ENCODE results near the gene CHCHD6.
A peak's percentile ranks its signal among the peaks of the same experiment; 100 is the strongest.

CHCHD6 gene

GRCh38 chr3:126977821-126978220 is 273.8 kb downstream of the CHCHD6 start:
- no peak for DNase-seq (ENCODE audit: low read depth in 3 of 3)

DNA sequence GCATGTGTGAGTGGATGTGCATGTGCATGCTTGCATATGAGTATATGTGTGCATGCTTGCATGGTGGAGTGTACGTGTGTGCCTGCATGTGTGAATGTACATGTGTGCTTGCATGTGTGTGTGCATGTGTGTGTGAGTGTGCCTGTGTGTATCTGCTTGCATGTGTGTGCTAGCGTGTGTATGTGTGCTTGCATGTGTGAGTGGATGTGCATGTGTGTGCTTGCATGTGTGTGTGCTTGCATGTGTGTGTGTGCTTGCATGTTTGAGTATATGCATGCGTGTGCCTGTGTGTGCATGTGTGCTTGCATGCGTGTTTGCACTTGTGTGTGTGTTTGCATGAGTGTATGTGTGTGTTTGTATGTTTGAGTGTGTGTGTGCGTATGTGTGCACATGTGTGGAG is 274.3 kb downstream of the CHCHD6 start:
- no peak for DNase-seq (ENCODE audit: low read depth in 3 of 3)

- no peak for DNase-seq (ENCODE audit: low read depth in 3 of 3)
Measured at GRCh38 chr3:126979046-126979628, 275.1 kb downstream of the CHCHD6 start.

DNA sequence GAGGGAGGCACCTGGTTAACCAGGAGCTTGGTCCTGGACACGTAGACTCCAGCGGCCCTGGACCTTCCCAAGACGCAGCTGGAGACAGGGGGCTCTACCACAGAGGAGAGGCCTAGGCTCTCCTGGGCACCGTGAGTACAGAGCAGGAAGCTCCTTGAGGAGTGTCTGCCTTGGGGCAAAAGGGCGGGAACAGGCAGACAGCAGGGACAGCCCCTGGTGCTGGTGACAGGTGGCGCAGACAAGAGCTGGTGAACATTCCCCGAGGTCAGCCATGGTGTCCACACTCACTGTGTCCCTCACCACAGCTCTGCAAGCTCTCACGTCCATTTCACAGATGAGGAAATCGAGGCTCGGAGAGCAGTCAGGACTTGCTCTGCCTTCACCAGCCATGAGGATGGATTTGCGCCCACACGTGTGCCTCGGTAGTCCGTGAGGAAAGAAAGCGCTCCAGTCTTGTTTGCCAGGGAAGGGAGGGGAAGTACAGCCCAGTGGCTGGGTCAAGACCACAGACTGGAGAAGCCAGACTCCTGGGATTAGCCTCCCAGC is 276.3 kb downstream of the CHCHD6 start:
- DNase-seq (ENCODE audit: low read depth in 3 of 3), result no peak

DNA sequence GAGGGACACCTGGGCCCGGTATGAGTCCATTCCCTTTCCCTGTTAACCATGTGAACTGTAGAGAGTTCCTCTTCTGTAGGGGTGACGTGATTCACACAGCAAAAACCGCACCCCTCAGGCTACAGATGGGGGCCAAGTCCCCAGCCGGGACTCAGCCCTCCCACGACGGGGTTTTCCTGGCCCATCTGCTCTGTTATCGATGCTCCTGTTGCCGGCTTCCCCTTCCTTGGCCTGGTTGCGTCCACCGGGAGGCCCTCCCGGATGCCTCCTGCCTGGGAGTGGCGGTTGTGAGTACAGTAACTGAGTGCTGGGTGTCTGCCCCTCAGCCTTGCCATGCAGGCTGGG is 278.1 kb downstream of the CHCHD6 start:
- DNase-seq (ENCODE audit: low read depth in 3 of 3), result peak; percentile 46 to 63 (median 57)

DNA sequence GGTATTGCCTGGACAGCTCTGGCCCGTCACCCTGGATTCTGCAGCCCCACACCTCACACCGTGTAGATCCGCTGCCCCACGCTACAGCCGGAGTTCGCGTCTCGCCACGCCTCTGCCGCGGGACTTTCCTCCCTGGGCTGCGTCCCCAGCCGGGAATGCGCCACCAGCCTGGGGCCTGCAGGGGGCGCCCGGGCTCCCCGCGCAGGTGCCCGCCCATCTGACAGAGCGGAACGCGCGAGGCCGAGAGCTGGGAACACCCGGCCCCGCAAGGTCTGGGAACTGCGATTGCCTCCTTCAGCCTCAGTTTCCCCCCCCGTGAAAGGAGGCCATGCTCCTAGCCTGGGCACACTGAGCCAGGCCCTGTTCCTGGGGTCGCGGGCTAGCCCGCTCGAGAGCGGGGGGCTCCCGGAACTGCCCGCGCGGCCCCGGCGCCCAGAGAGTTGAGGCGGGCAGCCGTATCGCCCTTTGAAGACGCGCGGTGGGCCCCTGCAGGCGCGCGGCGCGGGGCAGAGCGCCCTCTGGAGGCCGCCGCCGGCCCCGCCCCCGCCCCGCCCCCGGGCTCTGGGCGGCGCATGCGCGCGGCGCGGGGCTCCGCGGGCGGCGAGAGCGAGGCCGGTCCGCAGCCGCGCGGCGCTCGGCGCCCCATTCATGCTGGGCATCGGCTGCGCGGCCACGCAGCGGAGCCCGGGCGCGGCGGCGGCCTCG is 278.6 kb downstream of the CHCHD6 start, which contains the start of gene PLXNA1:
Gene PLXNA1 (plus strand): TSS at position 645 of the 705 bp plus-strand sequence. CDS start 5,479 bp downstream, outside the sequence.
- peak; percentile 80 to 81 (median 81) for DNase-seq (ENCODE audit: low read depth in 3 of 3)

GRCh38 chr3:126983276-126983652 is 279.2 kb downstream of the CHCHD6 start:
- no peak for DNase-seq (ENCODE audit: low read depth in 3 of 3)

DNA sequence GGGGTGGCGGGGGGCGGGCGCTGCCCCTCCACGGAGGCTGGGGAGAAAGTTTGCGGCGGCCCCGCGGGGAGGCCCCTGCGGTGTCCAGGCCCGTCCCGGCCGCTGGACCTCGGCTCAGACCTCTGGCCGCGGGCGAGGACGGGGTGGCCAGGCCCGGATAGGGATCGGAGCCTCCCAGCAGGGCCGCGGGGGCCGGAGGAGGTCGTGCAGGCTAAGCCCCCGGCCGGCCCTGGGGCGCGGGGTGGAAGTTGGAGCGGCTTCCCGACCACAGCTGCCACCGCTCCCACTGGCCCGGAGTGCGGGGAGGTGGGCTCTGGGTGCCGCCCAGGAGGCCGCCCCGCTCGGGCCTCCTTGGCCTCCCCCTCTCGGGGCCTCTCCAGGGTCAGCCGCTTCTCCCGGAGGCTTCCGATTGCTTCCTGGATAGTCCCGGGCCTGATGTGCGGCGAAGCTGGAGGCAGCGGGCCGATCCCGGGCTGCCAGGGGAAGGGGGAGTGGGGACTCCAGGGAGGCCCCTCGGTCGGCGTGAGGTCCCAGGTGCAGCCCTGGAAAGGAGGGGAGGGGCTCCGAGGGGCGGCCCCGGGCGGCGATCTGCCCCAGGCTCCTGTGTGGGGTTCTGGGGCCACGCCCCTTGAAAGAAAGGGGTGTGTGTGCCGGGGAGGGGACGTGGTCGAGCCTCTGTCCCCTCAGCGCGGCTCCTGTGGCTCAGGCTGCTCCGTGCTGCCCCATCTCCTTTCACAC is 279.8 kb downstream of the CHCHD6 start:
- peak in 1 of 3 experiments; percentile 24 for DNase-seq (ENCODE audit: low read depth in 3 of 3)

- no peak for DNase-seq (ENCODE audit: low read depth in 3 of 3)
Measured at GRCh38 chr3:126984391-126985131, 280.5 kb downstream of the CHCHD6 start.

DNA sequence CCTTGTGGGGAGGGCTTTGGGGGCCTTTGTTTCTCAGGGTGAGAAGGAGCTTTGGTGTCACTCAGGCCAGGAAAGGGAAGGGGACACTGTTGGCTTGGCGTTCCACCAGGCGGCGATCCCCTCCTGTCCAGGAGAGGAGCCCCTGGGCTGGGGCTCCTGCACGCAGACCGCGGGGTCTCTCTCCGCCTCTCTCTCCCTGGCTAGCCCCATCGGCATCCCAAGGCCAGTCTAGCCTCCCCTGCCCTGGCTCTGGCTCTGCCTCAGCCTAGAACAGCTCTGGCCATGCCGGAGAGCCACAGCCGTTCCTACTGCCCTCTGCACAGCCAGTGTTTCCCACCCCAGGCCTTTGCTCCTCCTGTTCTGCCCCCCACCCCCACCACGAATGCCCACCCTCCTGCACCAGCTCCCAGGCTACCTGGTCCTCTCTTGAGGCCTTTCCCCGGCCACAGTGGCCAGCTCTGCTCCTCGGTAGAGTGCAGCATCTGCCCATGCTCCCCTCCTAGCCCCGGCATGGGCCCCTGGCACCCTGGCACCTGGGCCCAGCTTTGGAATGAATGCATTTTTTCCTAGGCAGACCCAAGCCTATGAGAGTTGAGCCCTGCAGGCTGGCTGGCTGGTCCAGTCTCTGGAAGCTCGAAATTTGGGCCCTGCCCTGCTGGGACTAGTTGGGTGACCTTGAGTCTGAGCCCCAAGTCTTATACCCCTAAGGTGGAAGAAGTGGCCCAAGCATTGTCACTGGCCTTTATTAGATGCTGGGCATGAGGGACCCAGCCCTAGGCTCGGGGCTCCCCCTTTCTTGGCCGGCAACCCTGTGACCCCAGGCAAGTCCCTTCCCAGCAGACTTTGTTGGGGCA is 281.3 kb downstream of the CHCHD6 start:
- no peak for DNase-seq (ENCODE audit: low read depth in 3 of 3)

GRCh38 chr3:126986001-126986400 is 282.0 kb downstream of the CHCHD6 start:
- DNase-seq (ENCODE audit: low read depth in 3 of 3), result no peak

DNA sequence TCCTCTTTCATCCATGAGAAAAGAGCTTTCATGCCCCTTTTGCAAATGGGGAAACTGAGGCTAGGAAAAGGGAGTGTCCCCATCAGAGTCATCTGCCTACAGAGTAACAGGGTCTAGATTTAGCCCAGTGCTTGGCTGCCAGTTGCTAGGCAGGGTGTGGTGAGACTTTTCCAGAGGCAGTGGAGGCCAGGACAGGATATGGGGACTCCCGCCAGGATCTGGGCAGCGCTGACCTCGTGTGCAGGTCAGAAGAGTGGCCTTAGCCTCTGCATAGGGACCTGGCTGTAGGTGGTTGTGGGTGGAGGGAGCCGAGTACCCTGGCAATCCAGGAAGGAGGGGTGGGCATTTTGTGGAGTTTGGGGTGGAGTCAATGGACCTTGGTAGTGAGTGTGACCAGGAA is 283.1 kb downstream of the CHCHD6 start:
- no peak for DNase-seq (ENCODE audit: low read depth in 3 of 3)

DNA sequence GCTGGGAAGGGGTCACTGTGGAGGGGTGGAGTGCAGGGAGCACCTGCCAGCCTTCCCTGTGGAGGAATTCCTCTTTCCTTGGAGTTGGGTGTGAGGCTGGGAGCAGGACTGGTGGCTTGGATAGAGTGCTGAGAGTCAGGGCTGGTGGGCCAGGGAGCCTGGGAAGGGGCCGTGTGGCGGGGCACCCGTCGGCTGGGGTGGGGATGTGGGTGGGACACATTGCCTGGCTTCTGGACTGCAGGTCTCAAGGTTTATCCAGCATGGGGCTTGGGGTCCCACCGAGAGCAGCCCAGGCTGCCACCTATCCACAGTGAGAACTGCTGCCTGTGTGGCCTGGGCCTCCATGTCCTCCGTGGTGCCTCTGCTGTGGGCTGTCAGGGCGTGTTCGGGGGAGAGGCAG is 283.6 kb downstream of the CHCHD6 start:
- DNase-seq (ENCODE audit: low read depth in 3 of 3), result no peak

GRCh38 chr3:126988451-126989021 is 284.5 kb downstream of the CHCHD6 start:
- no peak for DNase-seq (ENCODE audit: low read depth in 3 of 3)

DNA sequence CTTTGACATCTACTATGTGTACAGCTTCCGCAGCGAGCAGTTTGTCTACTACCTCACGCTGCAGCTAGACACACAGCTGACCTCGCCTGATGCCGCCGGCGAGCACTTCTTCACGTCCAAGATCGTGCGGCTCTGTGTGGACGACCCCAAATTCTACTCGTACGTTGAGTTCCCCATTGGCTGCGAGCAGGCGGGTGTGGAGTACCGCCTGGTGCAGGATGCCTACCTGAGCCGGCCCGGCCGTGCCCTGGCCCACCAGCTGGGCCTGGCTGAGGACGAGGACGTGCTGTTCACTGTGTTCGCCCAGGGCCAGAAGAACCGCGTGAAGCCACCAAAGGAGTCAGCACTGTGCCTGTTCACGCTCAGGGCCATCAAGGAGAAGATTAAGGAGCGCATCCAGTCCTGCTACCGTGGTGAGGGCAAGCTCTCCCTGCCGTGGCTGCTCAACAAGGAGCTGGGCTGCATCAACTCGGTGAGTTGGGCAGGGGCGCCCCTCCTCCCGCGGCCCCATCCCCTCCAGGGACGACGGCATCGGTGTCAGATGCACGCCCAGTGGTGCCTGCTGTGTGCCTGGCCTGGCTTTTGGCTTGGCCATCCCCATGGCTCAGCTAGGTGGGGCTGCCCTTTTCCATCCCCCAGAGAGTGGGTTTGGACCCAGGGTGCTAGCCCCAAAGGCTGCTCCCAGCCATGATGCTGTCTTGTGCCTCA is 285.4 kb downstream of the CHCHD6 start:
- DNase-seq (ENCODE audit: low read depth in 3 of 3), result no peak

GRCh38 chr3:126990024-126990700 is 286.1 kb downstream of the CHCHD6 start:
- no peak for DNase-seq (ENCODE audit: low read depth in 3 of 3)

GRCh38 chr3:126990890-126991289 is 286.9 kb downstream of the CHCHD6 start:
- DNase-seq (ENCODE audit: low read depth in 3 of 3), result no peak

GRCh38 chr3:126991366-126992200 is 287.5 kb downstream of the CHCHD6 start:
- DNase-seq (ENCODE audit: low read depth in 3 of 3), result no peak

- DNase-seq (ENCODE audit: low read depth in 3 of 3), result no peak
Measured at GRCh38 chr3:126992216-126992615, 288.2 kb downstream of the CHCHD6 start.
